Karpas-422 (cell line): ENCODE results near the gene RBM42. TPM values are rescaled to one million over a fixed set of nuclear protein-coding genes. Genes with fewer than 3 reads are reported as not detected.

Source experiments
- DNase-seq: peaks from one replicate; pipeline ENCODE4 v3.0.0-alpha.2; 2015
- H2AFZ ChIP-seq: fragments of 200-600 bp; sonication (generic); 2 replicates; pipeline ENCODE4 v1.6.1; 2014; ENCODE audit warnings: antibody characterized with exemption, low read length, mixed read lengths
- H3K27ac ChIP-seq: fragments of 200-600 bp; sonication (generic); 2 replicates; pipeline ENCODE4 v1.5.1; 2014; ENCODE audit warnings: mild to moderate bottlenecking, low read length, moderate library complexity
- H3K27me3 ChIP-seq: fragments of 200-600 bp; sonication (generic); 2 replicates; pipeline ENCODE4 v1.6.1; 2014; ENCODE audit warnings: low read length, mixed read lengths
- H3K36me3 ChIP-seq: fragments of 200-600 bp; sonication (generic); 2 replicates; pipeline ENCODE4 v1.6.1; 2014; ENCODE audit warnings: low read length, mixed read lengths; ENCODE audit not compliant: insufficient read depth
- H3K4me1 ChIP-seq: fragments of 200-600 bp; sonication (generic); 2 replicates; pipeline ENCODE4 v1.6.1; 2014; ENCODE audit warnings: mild to moderate bottlenecking, low read length, mixed read lengths
- H3K4me2 ChIP-seq: fragments of 200-600 bp; sonication (generic); 2 replicates; pipeline ENCODE4 v1.6.1; 2014; ENCODE audit warnings: low read length, low read depth, mild to moderate bottlenecking; ENCODE audit not compliant: poor library complexity, severe bottlenecking
- H3K4me3 ChIP-seq: fragments of 200-600 bp; sonication (generic); 2 replicates; pipeline ENCODE4 v1.5.1; 2014; ENCODE audit warnings: mild to moderate bottlenecking, antibody characterized with exemption, low read length, mixed read lengths
- H3K79me2 ChIP-seq: fragments of 200-600 bp; sonication (generic); 2 replicates; pipeline ENCODE4 v1.6.1; 2014; ENCODE audit warnings: mild to moderate bottlenecking, low read length, mixed read lengths
- H3K9ac ChIP-seq: fragments of 200-600 bp; sonication (generic); 2 replicates; pipeline ENCODE4 v1.6.0; 2014; ENCODE audit warnings: low read length
- H3K9me2 ChIP-seq: fragments of 200-600 bp; sonication (generic), shearing (Covaris generic); replicated peaks from 2 replicates; pipeline ENCODE4 v1.6.0; 2014; ENCODE audit warnings: mild to moderate bottlenecking, low read length, moderate library complexity; ENCODE audit not compliant: insufficient read depth
- H3K9me3 ChIP-seq: fragments of 300-700, 200-600 bp; sonication (generic); 2 replicates; pipeline ENCODE4 v1.6.1; 2014; ENCODE audit warnings: low read length, mixed read lengths
- H4K20me1 ChIP-seq: fragments of 200-600 bp; sonication (generic); 2 replicates; pipeline ENCODE4 v1.6.1; 2014; ENCODE audit warnings: mild to moderate bottlenecking, antibody characterized with exemption, low read length, low read depth; ENCODE audit not compliant: insufficient read depth
- total RNA-seq: library from RNA; depleted of rRNA; stranded (reverse); fragments of >200 nt; shearing (Covaris generic); gene quantifications from 2 replicates; pipeline ENCODE4 v1.2.3, GENCODE V29; 2014; ENCODE audit warnings: low replicate concordance

RBM42 gene
- total RNA-seq, 1 experiment from 2014 or later: 36.9 TPM

DNA sequence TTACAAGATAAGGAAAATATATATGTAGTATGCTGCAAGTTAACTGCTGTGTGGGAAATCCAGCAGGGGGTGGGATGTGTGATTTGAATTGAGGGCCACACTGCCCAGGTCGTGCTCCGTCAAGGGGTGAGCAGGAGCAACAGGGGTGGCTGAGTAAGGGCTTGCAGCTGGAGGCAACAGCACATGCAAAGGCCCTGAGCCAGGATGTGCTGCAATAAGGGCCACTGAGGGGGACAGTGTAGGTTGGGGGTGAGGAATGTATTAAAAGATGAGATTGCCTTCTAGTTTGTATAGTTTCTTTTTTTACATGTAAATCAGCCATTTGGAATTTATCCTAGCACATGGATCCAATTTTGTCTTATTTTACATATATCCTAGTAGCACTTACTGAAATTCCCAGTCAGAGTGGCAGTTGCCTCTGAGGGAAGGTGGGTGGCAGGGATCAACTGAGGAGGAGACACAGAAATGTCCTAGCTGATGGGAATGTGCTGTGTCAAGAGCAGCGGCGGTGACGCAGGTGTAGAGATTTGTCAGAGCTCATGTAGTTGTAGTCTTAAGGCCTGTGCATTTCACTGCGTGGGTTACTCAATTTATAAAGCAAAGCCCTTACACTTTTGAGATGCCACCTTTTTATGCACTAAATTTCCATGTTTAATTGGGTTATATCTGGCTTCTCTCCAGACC, 5.4 kb upstream of the RBM42 start:
- peaks cover 5% of the 10 kb centered on the region; the same call in 1 of the 2 replicates for H3K36me3 ChIP-seq
- H3K27ac ChIP-seq: no peak overlapping the region
- H3K9me3 ChIP-seq: no peaks in the 10 kb centered on the region
- no peak overlapping the region for H3K9ac ChIP-seq
- peaks cover 8% of the 10 kb centered on the region; the same call in 1 of the 2 replicates for H3K4me1 ChIP-seq
- no peaks in the 10 kb centered on the region for H3K27me3 ChIP-seq
- H3K4me3 ChIP-seq: no peak overlapping the region
- no peak overlapping the region for H3K4me2 ChIP-seq
- H3K79me2 ChIP-seq: no peaks in the 10 kb centered on the region
- no peaks in the 10 kb centered on the region for H4K20me1 ChIP-seq
- H2AFZ ChIP-seq: no peak overlapping the region
- DNase-seq: no peak
- no peaks in the 10 kb centered on the region for H3K9me2 ChIP-seq

DNA sequence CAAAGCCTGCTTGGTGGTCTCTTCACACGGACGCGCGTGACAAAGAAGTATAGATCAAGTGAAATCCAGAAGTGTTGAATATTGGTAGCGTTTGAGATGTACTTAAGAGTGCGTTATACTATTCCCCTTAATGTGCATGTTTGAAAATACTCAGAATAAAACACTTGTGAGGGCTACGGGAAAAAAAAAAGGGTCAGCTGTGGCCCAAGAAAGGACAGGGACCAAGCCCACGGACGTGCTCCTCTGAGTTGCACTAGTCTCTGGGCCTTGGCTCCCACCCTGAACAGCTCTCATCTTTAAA, 622 bp upstream of the RBM42 start:
- Histone ChIP-seq H4K20me1 (no peaks in the 10 kb centered on the region), H3K9me3 (no peaks in the 10 kb centered on the region), H3K9ac (peak overlapping the region; percentile 80), H2AFZ (0 out of 2 replicates have a peak overlapping the region, but pooled peaks have one; percentile 56), H3K27me3 (no peaks in the 10 kb centered on the region), H3K36me3 (peaks cover 9% of the 10 kb centered on the region; the same call in 1 of the 2 replicates), H3K4me1 (peaks cover 14% of the 10 kb centered on the region), H3K27ac (peak overlapping the region; percentile 37; the same call in 1 of the 2 replicates), H3K4me2 (peak overlapping the region; percentile 77), H3K79me2 (peaks cover 15% of the 10 kb centered on the region), H3K4me3 (peak overlapping the region; percentile 93), H3K9me2 (no peaks in the 10 kb centered on the region)
- no peak for DNase-seq

DNA sequence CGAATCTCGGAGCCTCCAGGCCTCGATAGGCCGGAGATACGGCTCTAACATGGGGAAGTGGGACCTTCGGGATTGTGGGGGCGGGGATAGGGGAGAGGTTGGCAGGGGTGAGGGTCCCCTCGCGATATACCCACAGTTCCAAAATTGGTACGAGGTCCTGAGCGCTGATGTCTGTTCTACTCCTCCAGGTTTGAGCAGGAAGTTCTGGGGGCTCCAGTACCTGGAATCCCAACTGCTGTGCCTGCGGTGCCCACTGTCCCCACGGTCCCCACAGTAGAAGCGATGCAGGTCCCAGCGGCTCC, 447 bp downstream of the RBM42 start:
- H3K27me3 ChIP-seq: no peaks in the 10 kb centered on the region
- peaks cover 15% of the 10 kb centered on the region for H3K79me2 ChIP-seq
- peaks cover 9% of the 10 kb centered on the region for H3K36me3 ChIP-seq
- H3K9ac ChIP-seq: peak overlapping the region; percentile 93
- H3K4me3 ChIP-seq: peak overlapping the region; percentile 93
- H4K20me1 ChIP-seq: no peaks in the 10 kb centered on the region
- no peaks in the 10 kb centered on the region for H3K9me3 ChIP-seq
- peak overlapping the region; percentile 92 for H3K4me2 ChIP-seq
- H2AFZ ChIP-seq: 0 out of 2 replicates have a peak overlapping the region, but pooled peaks have one; percentile 39
- H3K4me1 ChIP-seq: peaks cover 14% of the 10 kb centered on the region
- H3K9me2 ChIP-seq: no peaks in the 10 kb centered on the region
- no peak for DNase-seq
- H3K27ac ChIP-seq: no peak overlapping the region

DNA sequence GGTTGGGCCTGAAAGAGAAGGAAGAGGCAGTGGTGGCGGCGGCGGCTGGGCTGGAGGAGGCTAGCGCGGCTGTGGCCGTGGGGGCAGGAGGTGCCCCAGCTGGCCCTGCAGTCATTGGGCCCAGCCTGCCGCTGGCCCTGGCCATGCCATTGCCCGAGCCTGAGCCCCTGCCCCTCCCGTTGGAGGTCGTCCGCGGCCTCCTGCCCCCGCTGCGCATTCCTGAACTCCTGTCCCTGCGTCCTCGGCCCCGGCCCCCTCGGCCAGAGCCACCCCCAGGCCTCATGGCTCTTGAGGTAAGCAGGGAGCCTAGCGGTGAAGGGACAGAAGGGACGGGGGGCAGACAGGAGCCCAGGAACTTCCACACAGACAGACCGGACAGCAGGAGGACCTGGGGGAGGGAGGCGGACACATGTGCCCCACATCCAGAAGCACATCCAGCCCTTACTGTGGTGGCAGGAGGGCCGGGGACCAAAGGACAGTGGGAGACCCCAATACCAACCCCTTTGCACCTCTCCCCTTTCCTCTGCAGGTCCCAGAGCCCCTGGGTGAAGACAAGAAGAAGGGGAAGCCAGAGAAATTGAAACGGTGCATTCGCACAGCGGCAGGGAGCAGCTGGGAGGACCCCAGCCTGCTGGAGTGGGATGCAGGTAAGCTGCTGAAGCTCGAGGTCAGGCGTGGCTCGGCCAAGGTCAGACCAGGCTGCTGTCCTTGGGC, 5.0 kb downstream of the RBM42 start:
- H2AFZ ChIP-seq: no peak overlapping the region
- H3K27ac ChIP-seq: no peak overlapping the region
- no peak overlapping the region for H3K9ac ChIP-seq
- DNase-seq: no peak
- no peak overlapping the region for H3K4me3 ChIP-seq
- no peaks in the 10 kb centered on the region for H3K27me3 ChIP-seq
- H3K9me2 ChIP-seq: no peaks in the 10 kb centered on the region
- H3K9me3 ChIP-seq: no peaks in the 10 kb centered on the region
- peaks cover 8% of the 10 kb centered on the region for H3K4me1 ChIP-seq
- H4K20me1 ChIP-seq: no peaks in the 10 kb centered on the region
- H3K4me2 ChIP-seq: no peak overlapping the region
- H3K79me2 ChIP-seq: peaks cover 15% of the 10 kb centered on the region
- peaks cover 9% of the 10 kb centered on the region for H3K36me3 ChIP-seq

DNA sequence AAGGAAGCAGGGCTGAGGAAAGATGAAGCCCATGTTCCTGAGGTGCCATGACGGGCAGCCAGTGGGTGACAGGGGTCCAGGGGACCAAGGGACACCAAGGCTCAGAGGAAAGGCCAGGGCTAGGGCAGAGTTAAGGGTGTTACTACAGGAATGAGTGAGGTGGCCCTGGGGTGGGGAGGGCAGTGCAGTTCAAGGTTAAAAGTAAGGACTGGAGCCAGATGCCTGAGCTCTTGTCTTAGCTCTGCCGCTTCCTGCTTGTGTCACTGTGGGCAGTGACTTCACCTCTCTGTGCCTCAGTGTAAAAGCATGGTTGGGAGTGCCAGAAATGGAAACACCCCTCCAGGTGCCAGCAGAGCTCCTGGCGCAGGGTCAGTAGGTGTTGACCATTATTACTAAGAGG, 7.8 kb downstream of the RBM42 start:
- H3K4me3 ChIP-seq: no peak overlapping the region
- no peak overlapping the region for H3K4me2 ChIP-seq
- H3K4me1 ChIP-seq: peaks cover 8% of the 10 kb centered on the region
- H3K9me2 ChIP-seq: no peaks in the 10 kb centered on the region
- no peaks in the 10 kb centered on the region for H3K79me2 ChIP-seq
- H3K27ac ChIP-seq: no peak overlapping the region
- no peaks in the 10 kb centered on the region for H3K9me3 ChIP-seq
- no peak for DNase-seq
- H2AFZ ChIP-seq: no peak overlapping the region
- H4K20me1 ChIP-seq: no peaks in the 10 kb centered on the region
- no peaks in the 10 kb centered on the region for H3K27me3 ChIP-seq
- H3K9ac ChIP-seq: no peak overlapping the region
- peaks cover 3% of the 10 kb centered on the region for H3K36me3 ChIP-seq

DNA sequence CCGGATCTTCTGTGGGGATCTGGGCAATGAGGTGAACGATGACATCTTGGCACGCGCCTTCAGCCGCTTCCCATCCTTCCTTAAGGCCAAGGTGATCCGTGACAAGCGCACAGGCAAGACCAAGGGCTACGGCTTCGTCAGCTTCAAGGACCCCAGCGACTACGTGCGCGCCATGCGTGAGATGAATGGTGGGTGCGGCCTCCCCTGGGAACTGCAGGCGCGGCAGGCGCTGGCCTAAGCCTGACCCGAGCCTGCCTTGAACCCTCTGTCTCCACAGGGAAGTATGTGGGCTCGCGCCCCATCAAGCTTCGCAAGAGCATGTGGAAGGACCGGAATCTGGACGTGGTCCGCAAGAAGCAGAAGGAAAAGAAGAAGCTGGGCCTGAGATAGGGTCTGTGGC, 8.3 kb downstream of the RBM42 start:
- Histone ChIP-seq H3K79me2 (no peaks in the 10 kb centered on the region), H3K36me3 (no peaks in the 10 kb centered on the region; the same call in 1 of the 2 replicates), H3K27me3 (no peaks in the 10 kb centered on the region), H3K4me1 (peaks cover 13% of the 10 kb centered on the region), H3K4me3 (no peak overlapping the region), H3K9me3 (no peaks in the 10 kb centered on the region), H3K9me2 (no peaks in the 10 kb centered on the region), H3K27ac (no peak overlapping the region), H2AFZ (no peak overlapping the region), H3K4me2 (no peak overlapping the region), H4K20me1 (no peaks in the 10 kb centered on the region), H3K9ac (no peak overlapping the region)
- no peak for DNase-seq

DNA sequence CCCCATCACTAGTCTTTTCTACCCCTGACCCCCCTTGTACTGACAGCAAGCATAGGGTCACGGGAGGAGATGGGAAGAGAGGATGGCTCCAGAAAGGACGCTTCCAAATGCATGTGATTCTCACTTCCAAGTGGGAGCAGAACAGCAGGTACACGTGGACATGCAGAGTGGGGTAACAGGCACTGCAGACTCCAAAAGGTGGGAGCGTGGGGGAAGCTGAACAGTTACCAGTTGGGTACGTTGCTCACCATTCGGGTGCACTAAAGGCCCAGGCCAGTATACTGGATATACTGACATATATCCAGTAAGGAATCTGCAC, 10.4 kb downstream of the RBM42 start:
- H4K20me1 ChIP-seq: no peaks in the 10 kb centered on the region
- H3K4me1 ChIP-seq: peaks cover 33% of the 10 kb centered on the region
- no peaks in the 10 kb centered on the region for H3K9me3 ChIP-seq
- no peak overlapping the region for H3K4me2 ChIP-seq
- H3K27me3 ChIP-seq: no peaks in the 10 kb centered on the region
- H3K79me2 ChIP-seq: no peaks in the 10 kb centered on the region
- H2AFZ ChIP-seq: no peak overlapping the region
- no peak for DNase-seq
- H3K9ac ChIP-seq: no peak overlapping the region
- H3K4me3 ChIP-seq: no peak overlapping the region
- no peaks in the 10 kb centered on the region for H3K36me3 ChIP-seq
- H3K9me2 ChIP-seq: no peaks in the 10 kb centered on the region
- H3K27ac ChIP-seq: no peak overlapping the region

DNA sequence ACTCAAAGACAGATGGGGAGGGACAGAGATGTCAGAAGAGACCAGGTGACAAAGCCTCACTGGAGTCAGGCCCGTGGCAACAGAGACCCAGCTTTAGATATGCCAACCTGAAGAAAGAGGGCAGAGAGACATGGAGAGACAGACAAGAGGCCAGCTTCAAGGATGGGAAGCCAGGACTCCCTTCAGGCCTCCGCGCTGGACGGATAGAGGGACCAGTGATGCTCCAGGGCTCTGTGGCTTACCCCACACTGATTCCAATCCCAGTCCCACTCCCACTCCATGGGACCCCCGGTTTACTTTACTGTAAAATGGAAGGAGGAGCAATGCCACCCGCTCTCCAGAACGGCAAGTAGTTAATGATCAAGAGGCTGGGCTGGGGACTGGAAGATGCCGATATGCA, 11.0 kb downstream of the RBM42 start:
- Histone ChIP-seq H3K9me3 (no peaks in the 10 kb centered on the region), H3K79me2 (no peaks in the 10 kb centered on the region), H3K36me3 (no peaks in the 10 kb centered on the region), H3K4me3 (no peak overlapping the region), H3K27me3 (no peaks in the 10 kb centered on the region), H2AFZ (no peak overlapping the region), H3K9me2 (no peaks in the 10 kb centered on the region), H3K27ac (no peak overlapping the region), H3K4me2 (no peak overlapping the region), H4K20me1 (no peaks in the 10 kb centered on the region), H3K9ac (no peak overlapping the region), H3K4me1 (peaks cover 38% of the 10 kb centered on the region)
- DNase-seq: no peak
